Left hindlimb (tissue), 1 donor: Measurements from ENCODE around the gene MYBPC1.
"Not testable (repeated sequence)": the region's sequence is repeated elsewhere in the genome, so short reads cannot be mapped to it uniquely, and the experiment has no call there.

Source experiments
- DNase-seq: peaks from one replicate; pipeline ENCODE4 v3.0.0-alpha.2; 2018

MYBPC1 gene

DNA sequence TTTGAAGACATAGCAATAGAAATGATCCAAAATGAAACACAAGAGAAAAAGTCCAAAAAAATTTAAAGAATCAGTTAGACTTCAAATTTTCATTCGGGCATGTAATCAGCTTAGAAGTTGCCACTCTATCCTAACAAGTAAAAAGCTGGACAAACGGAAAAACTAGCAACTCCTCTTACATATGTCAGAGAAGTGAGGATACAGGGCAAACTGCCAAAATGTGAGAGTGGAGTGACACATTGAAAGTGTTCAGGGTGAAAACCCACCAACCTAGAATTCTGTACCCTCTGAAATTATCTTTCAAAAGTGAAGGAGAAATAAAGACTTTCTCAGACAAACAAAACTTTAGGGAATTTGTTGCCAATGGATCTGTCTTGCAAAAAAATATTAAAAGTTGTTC, 60.6 kb downstream of the MYBPC1 start:
- no peak for DNase-seq

DNA sequence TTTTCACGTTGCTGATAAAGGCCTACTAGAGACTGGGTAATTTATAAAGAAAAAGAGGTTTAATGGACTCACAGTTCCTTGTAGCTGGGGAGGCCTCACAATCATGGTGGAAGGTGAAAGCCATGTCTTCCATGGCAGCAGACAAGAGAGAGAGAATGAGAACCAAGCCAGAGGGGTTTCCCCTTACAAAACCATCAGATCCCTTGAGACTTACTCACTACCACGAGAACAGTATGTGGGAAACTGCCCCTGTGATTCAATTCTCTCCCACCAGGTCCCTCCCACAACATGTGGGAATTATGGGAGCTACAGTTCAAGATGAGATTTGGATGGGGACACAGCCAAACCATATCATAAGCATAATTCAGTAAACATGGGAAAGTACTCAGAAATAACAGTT, 65.9 kb downstream of the MYBPC1 start:
- DNase-seq: not testable (repeated sequence)

DNA sequence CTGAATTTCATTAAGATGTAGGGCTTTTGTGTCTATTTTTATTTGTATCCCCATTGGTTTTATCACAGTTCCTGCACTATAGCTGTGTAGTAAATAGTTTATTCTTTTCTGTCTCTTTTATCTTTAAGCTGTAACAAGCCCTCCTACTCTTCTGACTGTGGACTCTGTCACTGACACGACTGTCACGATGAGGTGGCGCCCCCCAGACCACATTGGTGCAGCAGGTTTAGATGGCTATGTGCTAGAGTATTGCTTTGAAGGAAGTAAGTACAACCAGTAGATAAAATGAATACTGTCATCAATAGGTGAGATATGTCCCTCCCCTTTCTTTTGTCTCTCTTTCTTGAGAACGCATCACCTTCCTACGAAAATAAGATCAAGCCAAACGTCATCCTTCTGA, 68.5 kb downstream of the MYBPC1 start:
- DNase-seq: no peak

DNA sequence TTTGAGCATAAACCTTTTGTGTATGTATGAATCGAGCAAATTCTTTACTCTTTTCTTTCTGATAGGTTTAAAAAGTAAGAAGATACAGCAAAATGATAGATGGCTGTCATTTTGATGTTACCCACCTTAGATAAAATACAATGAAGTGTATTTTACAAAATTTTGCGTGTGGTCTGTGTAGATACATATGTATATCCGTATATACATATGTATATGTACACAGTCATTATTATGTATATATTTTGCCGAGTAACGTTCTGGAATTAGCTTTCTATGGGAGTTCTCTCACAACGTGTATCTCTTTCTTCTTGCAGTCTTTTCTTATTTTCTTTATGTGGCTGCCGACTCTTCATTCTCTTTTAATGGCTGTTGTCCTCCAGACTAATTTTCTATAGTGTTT, 70.2 kb downstream of the MYBPC1 start:
- no peak for DNase-seq

DNA sequence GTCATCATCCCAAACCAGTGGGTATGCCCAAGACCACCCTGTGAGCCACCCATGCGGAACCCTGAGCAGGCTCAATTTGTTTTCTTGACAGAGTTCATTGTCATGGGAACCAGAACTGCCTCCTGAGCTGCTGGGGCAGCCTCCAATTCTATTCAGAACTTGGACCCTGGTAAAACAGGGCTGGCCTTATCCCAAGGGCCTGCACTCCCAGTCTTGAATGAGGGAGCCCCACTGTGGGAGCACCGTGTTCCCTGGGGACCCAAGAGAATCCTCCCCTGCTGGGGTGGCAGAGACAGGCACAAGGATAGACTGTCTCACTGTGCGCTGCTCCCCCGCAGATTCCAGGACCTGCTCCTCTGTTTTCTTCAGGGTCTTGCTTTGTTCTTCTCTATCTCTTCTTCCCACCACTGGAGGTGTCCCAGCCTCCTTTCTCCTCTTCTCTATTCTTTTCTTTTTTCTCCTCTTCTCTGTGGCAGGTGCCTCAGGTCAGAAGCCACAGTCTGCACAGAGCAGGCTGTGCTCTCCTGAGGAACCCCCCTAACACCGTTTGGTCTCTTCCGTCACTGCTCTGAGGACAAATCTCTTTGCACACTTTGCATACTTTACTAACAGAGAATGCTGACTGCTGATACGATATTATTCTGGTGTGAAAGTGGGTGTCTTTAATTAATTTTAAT, 71.4 kb downstream of the MYBPC1 start:
- DNase-seq: no peak

DNA sequence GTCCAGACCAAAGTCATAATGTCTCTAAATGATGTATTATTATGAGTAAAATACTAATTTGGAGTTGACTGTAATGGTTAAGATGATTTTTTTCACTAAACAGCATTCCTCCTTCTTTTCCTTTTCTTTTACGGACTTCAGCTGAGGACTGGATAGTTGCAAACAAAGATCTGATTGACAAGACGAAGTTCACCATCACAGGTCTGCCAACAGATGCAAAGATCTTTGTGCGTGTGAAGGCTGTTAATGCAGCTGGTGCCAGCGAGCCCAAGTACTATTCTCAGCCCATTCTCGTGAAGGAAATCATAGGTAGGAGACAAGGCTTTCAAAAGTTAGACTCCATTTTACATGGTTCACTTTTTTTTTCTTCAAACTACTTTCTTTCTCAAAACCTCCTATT, 72.8 kb downstream of the MYBPC1 start:
- DNase-seq: no peak

DNA sequence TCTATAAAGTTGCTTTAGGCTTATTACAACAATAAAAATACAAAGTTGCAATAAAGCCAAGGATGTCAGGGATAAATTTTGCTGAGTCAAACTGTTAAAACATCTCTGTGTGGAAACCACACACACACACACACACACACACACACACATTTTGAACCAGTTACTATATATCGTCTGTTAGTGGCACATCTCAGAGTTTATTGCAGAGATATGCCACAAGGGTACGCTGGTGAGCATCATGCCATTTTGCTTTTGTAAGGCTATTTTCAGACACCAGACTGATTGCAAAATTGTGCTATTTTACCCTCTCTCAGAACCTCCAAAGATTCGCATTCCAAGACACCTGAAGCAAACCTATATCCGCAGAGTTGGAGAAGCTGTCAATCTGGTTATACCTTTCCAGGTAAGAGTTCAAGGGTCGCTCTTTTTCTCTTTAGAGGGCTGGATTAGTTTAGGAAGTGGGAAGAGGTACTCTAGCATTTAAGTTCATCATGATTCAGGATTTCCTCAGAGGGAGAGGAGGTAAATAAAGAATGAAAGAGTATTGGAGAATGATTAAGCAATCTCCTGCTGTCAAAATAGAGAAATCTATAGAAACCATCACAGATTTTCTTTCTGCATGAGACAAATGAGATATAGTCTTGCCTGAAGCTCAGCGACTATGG, 75.4 kb downstream of the MYBPC1 start:
- no peak for DNase-seq

DNA sequence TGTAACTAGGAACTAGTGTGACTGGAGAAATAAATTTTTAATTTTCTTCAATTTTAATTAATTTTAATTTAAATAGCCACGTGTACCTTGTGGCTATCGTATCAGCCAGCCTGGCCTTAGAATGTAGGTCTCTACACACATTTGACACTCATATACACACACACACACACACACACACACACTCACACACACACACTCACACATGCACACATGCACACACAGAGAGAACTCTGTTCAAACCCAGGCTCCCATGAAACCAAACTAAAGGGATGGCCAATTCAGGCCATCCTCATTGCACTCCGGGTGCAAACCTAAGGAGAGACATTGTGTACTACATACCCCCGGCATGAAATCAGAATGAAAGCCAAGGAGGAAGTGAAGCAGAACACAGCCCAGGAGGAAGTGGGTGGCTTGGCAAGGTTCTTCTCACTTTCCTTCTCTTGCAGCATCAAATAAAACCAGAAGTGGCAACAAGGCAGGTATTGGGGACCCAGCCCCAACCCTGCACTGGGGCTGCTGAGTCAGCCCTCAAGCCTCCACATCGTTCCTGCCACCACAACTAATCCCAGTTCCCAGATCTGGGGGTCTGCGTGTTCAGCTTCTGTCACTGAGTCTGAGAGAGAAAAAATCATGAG, 76.5 kb downstream of the MYBPC1 start:
- DNase-seq: no peak

DNA sequence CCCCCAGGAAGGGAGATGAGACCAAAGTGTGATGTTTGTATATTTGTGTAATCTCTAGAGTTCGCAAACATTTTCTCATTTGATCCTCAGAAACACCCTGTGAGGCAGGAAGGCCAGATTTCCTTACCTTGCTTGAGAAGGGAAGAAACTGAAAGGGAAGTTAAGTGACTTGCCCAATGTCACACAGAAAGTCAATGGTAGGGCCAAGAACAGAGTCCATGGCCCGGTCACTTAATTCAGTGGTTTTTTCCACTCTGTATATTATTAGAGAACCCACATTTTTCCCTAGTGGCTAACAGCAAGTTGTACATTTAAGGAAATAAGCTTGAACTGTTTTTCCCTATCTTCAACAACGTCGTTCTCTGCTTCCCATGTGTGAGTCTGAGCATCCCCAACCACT, 77.1 kb downstream of the MYBPC1 start:
- DNase-seq: no peak

DNA sequence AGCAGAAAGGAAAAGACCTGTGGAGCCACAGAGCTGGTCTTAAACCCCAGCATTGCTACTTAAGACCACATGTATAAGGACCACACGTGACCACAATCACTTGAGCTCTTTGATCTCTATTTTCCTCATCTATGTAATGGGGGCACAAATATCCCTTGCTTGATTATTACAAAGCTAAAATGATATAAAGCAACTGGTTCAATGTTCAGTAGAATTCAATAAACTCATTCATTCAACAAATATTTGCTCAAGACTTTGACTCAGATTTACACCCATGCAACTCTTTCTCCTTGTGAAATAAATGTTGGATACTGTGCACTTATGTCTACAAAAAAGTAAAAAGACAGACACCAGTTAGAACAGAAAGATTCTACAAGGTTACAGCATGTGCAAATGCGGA, 80.8 kb downstream of the MYBPC1 start:
- no peak for DNase-seq

DNA sequence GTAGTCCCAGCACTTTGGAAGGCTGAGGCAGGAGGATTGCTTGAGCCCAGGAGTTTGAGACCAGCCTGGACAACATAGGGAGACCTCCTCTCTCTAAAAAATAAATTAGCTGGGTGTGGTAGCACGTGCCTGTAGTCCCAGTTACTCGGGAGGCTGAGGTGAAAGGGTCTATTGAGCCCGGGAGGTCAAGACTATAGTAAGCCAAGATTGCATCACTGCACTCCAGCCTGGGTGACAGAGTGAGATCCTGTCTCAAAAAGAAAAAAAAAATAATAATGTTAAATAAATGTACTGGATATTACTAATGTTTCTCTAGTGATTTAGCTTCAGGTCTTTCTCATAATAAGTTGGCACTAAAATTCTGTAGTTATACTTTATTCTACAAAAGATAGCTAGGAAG, 81.7 kb downstream of the MYBPC1 start:
- DNase-seq: not testable (repeated sequence)

DNA sequence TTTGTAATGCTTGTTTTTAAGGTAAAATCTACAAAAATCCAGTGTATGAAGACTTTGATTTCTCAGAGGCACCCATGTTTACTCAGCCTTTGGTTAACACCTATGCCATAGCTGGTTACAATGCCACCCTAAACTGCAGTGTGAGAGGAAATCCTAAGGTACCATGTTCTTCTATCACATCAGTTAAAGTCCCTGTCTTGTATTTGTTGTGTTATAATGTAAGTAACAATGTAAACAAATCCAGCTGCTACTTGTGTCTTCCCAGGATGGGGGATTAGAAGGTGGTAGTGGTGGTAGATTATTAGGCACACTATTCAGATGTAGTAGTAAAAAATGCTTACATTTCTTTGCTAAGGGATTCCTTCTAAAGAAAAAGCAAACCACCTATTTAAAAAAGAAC, 83.3 kb downstream of the MYBPC1 start:
- no peak for DNase-seq

DNA sequence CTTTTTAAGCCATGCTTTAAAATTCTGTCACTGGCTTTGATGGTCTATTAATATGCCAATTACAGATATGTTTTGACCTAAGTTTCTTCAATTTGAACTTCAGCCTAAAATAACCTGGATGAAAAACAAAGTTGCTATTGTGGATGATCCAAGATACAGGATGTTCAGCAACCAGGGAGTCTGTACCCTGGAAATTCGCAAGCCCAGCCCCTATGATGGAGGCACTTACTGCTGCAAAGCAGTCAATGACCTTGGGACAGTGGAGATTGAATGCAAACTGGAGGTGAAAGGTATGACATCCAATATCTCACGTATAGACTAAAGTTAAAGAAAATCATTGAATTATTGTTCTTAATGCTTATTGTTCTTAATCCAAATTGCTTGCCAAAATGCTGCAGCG, 85.5 kb downstream of the MYBPC1 start:
- DNase-seq: no peak

DNA sequence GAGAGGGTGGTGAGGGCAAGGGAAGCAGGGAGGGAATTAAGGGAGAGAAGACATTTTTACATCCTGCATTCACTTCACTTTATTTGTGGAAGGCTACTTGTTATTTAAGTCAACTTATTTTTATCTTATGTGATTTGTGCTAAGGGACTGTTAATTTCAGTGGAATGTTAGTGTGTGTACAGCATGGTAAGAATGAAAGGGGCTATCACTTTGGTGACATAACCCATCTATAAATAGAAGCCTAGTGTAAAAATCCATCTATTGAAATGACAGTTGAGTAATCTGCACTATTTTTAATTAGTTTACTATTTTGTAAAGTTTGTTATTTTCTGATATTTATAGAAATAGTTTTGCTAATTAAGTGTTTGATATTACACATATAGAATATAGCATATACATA, 85.9 kb downstream of the MYBPC1 start:
- no peak for DNase-seq

DNA sequence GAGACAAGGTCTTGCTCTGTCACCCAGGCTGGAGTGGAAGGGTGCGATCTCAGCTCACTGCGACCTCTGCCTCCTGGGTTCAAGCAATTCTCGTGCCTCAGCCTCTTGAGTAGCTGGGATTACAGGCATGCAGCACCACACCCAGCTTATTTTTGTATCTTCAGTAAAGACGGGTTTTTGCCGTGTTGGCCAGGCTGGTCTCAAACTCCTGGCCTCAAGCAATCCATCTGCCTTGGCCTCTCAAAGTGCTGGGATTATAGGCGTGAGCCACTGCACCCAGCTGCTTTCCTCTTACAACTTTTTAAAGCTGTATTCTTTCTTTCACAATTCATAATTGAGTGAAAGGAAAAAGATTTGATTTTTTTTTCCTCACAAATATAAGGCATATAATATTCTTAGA, 86.9 kb downstream of the MYBPC1 start:
- not testable (repeated sequence) for DNase-seq

DNA sequence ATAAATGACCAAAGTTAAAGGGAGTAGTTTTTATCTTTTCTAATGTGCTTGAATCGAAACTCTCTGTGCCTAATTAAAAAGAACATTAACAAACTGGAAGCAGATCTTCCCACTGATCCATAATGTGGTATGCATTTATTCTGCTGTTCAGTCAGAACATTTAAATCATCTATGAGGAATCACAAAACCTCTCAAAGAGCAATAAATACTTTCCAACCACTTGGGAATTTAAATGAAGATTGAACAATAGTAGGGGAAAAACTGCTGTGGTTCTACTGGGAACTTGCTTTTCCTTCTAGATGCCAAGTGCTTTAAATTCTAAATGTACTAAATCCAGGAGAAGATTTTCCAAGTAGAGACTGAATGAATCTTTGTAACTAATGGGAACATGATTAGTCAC, 90.3 kb downstream of the MYBPC1 start:
- no peak for DNase-seq

DNA sequence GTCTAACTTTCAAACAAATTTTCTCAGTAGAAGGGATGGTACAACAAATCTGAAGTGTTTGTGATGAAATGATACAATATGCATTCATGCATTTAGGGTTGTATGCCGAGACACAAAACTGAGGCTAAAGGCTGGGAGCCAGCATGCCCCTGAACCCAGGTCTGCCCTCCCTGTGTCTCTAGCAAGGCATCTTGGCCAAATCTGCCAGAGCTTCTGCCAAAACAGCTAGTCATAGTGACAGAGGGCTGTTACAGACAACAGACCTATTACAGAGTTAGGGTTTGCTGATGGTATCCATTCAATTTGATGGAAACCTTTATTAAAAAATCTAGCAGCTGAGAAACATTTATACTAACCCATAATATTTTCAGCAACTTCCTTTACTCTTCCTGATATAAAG, 91.4 kb downstream of the MYBPC1 start:
- no peak for DNase-seq

DNA sequence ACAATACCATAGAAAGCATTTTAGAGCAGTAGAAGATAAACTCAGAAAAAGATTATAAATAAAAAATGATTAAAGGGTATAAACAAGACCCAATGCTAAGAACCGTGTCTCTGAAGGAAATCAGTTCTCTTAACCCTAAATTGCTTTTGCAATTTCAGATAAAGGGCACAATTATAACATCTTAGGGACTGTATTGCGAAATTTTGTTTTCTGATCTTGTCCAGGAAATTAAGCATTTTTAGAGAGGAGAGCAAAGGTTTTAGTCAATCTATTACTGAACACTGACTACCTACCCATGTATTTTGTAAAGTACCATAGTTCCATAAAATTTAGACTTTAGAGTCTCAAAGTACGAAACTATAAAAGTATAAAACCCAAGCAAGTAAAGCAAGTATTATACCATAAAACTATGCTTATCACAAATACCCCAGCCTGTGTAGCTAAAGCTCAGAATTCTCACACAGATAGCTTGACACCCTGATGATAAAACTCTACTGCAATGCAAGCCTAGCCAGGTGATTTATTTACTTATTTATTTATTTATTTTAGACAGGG, 95.8 kb downstream of the MYBPC1 start:
- DNase-seq: no peak

DNA sequence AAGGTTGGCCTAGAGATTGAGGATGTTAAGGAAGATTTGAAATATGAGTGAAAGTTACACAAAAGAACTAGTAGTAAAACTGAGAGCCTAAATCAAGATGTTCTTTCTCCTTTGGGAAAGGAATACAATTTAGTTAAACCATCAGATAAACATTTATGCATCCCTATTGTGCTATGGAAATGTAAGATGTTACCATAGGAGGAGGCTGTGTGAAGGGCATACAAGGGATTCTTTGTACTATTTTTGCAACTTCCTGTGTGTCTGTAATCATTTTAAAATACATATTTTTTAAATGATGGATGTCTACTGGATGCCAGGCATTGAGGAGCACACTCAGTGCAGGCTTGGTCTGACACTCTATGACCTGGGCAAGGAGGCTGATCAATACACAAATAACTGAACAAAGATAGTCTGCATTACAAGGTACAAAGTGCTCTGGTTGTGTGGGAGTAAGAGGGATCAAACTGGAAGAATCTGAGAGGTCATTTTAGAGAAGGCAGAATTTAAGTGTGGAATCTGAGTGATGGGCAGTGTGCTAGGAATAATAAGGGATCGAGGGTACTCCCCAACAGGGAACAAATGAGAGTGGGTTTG, 96.8 kb downstream of the MYBPC1 start:
- no peak for DNase-seq

DNA sequence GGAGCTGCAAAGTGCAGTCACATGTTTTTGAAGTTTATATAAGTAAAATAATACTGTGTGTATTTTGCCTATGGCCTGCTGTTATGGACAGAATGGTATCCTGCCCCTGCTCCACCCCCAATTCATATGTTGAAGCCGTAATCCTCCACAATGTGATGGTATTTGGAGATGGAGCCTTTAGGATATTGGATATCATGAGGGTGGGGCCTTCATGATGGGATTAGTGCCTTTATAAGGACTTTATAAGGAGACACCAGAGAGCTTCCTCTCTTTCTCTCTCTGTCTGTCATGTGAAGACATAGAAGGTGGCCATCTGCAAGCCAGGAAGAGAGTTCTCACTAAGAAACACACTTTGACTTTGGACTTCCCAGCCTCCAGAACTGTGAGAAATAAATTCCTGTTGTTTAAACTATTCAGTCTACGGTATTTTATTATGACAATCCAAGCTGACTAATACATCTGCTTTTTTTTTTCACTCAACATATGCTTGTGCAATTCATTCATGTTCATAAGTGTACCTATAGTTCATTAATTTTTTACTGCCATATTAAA, 99.6 kb downstream of the MYBPC1 start:
- DNase-seq: no peak

DNA sequence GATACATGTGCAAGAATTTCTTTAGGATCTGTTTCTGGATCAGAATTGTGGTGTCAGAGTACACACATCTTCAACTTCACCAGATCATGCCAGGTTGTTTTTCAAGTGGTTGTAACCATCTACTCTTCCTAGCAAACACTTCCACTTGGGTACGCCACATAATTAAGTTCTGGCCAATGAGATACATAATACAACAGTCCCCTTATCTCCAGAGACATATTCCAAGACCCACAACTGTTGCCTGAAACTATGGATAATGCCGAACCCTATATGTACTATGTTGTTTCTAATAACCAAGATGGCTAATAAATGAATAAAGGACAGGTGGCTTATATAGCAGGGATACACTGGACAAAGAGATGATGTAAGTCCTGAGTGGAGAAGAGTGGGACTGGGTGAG, 100.2 kb downstream of the MYBPC1 start:
- no peak for DNase-seq

DNA sequence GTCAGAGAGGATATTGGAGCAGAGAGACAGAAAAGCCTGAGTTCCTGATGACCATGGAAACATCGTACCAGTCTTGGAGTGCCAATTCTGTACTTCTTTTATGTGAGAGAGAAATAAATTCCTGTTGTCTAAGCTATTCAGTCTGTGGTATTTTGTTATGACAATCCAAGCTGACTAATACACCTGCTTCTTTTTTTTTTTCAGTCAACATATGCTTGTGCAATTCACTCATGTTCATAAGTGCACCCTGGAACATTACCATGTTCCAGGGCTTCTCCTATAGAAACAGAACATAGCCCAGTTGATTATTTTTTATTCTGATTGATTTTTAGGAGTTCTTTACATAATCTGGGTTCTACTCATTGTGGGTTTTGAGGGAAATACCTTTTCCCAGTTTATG, 100.9 kb downstream of the MYBPC1 start:
- DNase-seq: no peak
